GM21528 (cell line): ENCODE data around the gene PPT2.
A peak's percentile ranks its signal among the peaks of the same experiment; 100 is the strongest.
"Not testable (repeated sequence)": the region's sequence is repeated elsewhere in the genome, so short reads cannot be mapped to it uniquely, and the experiment has no call there.

Source experiments
- ATAC-seq: cut with Tn5 transposase; IDR thresholded peaks from one replicate; pipeline ENCODE4 v1.9.1; 2021; ENCODE audit warnings: mild to moderate bottlenecking, moderate library complexity; ENCODE audit not compliant: unreplicated experiment, low FRiP score

PPT2 gene

DNA sequence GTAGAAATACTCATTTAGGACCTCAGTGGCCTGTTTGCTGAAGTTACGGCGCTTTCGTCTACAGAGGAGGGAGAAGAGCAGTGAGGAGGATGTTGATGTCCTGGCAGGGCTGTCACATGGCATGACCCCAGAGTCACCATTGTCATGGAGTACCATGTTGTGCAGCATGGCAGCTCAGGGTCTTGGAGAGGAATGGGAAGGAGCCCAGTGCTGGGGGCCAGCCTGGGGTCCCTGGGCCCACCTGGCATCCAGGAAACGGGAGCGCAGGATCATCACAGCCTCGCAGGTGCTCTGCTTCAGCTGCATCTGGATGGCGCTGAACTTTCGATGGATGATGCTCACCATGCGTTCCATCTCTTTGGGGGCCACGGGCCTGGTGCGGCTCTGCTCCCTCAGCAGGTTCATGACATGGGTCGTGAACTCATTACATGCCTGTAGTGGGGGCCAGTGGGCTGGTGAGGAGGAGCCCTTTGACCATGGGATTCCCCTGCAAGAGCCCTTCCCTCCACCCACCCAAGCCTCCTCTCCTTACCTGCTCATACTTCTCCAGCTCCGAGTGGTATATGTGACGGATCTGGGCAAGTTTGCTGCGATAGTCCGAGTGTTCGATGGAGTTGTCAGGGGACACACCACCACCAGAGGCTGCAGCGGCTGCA lies 33.9 kb downstream of the PPT2 start:
- not testable (repeated sequence) for ATAC-seq

GRCh38 chr6:32188381-32189068 lies 34.6 kb downstream of the PPT2 start:
- no peak for ATAC-seq

DNA sequence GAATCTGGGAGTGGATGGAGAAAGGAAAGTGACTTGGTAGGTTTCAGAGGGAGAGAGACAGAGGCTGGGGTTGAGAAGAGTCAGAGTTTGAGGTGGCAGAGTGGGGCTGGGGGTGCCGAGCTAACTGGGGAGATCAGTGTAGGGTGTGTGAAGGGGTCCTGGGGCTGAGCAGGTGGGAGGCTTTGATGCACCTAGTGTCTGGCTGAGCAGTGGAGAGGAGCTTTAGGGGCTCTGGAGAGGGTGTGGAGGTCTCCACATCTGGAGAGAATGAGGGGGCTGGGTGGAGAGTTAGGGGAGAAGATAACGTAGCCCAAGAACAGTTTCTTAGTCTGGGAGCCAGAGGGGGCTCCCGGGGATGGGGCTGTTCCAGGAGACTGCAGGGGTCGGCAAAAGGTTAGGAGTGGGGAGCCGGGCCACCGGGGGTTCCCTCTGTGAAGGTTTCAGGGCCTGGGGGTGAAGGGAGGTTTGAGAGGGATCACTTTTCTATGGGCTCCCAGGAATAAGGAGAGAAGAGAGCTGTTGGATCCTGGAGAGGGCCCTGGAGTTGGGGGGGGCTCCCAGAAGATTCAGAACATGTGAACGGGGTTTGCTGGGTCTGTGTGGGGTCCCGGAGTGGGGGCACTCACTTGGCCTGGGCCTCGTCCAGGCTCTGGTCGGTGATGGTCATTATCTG lies 35.3 kb downstream of the PPT2 start:
- no peak for ATAC-seq

DNA sequence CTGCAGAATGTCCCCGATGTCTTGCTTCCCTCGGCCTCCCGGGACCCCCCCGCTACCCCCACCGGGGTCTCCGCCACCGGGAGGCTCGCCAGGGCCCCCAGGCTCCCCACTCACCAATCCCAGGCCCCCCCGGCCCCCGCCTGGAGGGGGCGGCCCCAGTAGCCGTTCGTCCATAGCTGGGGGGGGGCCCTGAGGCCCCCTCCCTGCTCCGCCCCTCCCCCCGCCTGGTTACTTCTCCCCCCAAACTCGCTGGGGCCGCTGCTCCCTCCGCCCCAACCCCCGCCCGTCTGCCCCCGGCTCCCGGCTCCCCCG lies 35.8 kb downstream of the PPT2 start:
- ATAC-seq = no peak

DNA sequence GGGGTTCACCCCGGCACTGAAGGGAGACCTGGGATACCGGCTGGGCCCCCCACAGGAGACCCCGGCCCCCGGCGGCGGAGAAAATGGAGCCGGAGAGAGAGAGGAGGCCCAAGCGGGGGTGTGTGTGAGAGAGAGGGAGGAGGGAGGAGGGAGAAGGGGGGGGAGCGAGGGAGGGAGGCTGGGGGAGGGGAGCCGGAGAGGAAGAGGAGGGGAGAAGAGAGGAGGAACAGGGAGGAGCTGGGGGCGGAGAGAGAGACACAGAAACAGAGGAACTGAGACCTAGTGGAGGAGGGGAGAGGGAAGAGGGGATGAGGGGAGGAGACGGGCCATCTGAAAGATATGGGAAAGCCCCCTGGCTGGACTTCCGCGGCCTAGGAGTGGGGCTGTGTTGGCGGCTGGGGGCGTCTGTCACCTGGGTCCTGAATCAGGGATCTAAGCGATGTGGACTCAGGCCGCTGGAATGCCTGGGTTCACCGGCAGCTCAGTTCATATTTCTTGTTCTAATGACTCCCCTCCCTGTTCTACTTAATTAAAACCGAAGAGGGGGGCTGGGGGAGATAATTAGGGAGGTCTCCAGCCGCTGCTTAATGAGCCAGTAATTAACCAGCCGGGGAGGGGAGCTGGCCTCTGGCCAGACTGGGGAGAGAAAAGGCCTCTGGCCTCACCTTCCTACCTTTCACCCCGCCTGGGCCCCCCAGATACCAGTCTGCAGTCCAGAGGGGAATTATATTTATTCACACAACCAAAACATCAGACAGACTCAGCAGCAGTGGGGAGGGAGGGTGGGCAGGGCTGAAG lies 36.3 kb downstream of the PPT2 start, which contains the start of gene PBX2:
Gene PBX2 (minus strand): TSS at position 149 of the 798 bp plus-strand sequence. CDS start 287 bp downstream, outside the sequence.
- peak; percentile 43 for ATAC-seq

- no peak for ATAC-seq
Measured at GRCh38 chr6:32190911-32191677, 37.2 kb downstream of the PPT2 start.

GRCh38 chr6:32191696-32192607 lies 38.0 kb downstream of the PPT2 start:
- ATAC-seq = no peak

DNA sequence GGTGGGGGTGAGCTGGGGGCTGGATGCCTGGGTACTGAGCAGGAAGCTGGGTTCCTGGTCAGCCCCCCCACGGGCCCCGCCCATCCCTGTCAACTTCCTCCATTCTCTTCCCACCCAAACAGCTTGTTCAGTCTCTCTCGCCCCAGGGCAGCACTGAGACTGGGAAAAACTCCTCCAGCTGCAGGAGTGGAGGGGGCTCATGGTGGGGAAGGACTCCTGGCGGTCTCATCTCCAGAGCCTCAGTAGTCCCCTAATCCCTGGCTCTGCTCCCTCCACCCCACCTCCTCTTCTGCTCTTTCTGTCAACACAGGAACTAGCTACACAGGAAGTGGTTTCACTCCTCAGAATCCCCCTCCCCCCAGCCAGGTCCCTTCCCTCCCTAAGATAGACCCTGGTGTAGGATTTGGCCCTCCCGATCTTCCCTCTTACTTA lies 38.7 kb downstream of the PPT2 start, which contains the start of gene GPSM3:
Gene GPSM3 (minus strand): TSS at position 36 of the 432 bp plus-strand sequence. CDS start 130 bp downstream, outside the sequence.
- ATAC-seq = no peak

- ATAC-seq = not testable (repeated sequence)
Measured at GRCh38 chr6:32193096-32193495, 39.2 kb downstream of the PPT2 start.

DNA sequence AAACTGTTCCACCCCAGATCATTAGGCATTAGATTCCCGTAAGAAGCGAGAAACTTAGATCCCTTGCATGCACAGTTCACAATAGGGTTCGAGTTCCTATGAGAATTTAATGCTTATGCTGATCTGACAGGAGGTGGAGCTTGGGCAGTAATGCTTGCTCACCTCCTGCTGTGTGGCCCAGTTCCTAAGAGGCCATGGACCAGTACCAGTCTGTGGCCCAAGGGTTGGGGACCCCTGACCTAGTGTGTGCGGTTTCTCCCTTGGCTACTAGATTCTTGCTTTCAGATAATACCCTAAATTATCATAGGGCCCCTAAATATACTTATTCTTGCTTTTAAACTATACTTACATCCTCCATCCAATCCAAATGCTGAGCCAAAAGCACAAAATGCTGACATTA lies 40.4 kb downstream of the PPT2 start:
- no peak for ATAC-seq

DNA sequence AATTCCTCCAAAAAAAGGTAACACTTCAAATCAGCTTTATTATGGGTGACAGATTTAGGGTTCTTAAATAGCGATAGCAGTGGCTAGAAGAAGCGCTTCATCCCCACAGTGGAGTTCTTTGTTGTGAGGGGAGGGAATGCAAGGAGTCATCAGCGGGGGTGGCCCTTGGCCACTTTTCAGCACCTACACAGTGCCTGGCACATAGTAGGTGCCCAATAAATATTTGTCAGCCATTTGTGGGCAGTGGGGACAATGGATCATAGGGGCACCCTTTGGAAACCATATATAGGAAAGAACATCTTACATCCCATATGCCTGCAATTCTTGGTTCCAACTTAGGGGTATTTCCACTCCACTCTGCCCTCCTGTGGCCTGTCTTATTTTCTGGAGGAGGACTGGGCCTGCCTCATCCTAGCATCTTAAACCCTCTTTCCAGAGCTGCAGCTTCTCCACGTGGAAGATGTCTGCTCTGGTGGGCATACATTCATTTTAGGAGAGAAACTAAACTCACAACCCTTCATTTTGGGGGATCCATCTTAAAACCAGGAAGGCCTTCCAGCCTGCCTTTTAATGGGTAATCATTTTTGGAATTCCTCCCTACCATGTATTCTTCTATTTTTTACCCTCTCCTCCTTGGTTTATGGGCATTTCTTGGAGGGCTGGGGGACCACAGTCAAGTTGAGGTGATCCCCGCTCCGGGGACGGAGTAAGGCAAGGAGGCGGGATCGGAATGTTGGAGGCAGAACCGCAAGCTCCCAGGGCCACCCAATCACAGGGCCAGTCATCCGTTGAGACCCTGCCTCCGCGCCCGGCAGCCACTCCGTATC lies 41.1 kb downstream of the PPT2 start:
- no peak for ATAC-seq

DNA sequence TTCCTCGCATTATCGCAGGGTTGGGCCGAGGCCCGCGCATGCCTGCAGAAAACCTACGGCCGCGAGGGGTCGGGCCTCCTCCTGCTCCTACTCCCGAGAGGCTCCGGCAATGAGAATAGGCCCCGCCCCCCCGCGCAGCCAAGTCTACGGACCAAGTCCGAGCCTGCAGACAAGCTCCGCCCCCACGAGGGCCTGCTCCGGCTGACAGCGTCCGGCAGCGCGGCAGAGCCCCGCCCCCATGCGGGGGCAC lies 41.6 kb downstream of the PPT2 start:
- ATAC-seq = peak; percentile 72

DNA sequence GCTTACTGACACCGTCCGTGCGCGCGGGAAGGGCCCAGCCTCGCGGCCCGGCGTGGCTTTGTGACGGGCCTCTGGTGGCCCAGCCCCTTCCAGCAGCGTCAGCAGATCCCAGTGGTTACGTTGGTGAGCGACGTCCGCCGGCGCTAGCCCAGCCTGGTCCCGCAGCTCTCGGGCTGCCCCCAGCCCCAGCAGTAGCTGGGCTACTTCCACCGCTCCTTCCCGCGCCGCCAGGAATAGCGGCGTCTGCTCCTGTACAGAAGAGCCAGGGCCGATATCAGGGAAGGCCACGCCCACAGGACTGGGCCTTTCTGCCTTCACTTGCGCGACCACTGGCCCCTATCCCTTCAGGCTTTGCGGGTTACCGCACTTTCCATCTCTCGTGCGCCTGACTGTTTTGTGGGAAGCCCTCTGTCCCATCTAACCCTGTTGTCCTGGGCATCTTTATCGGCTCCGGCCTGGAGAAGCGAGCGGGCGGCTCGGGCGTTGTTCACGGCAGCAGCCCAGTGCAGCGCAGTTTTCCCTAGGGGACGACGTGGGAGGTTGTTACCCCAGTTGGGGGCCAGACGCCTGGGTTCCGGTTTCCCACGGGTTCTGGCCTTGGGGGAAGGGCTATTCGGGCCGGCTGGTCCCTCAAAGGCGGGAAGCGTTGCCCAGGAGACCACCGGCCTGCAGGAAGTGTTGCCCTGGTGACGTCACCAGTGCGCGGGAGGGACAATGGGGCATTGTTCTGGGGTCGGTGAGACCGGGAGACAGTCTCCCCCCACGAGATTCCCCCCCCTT lies 42.2 kb downstream of the PPT2 start:
- peak; percentile 77 for ATAC-seq

DNA sequence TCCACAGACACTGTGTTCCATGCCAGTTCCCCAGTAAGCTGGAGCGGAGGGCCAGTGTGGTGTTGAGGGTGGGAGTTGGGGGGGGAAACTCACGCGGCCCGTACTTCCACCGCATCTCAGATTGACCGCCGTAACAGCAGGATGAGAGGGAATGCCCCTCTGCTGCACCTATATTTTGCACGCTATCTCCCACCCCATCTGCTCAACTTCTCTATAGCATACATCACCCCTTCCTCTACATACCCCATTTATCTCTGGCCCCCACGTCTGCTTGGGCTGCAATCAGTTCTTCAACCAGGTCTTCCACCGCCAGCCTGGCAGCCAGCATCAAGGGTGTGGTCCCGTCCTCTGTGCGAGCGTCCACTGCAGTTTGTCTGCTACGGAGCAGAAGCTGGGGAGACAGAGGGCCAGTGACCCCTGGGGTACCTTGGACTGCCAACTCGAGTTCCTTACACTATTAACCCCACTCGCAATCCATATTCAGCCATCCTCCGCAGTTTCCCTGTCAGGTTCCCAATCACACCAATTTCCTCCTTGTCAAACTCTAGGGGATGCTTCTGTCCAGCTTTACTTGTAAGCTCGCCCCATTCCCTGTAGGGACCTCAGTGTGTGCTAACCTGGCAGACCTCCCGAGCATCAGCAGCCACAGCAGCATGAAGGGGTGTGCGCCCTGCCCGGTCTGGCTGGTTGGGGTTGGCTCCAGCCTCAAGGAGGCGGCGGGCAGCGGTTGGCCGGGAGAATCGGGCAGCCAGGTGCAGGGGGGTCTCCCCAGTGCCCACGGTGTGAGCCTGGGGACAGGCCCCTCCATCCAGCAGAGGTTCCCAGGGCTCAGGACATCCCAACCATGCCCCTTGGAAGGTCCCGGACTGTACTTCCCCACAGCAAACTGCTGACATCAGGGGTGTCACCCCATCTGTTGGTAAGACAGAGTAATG lies 43.0 kb downstream of the PPT2 start:
- ATAC-seq = no peak

GRCh38 chr6:32198345-32198696 lies 44.4 kb downstream of the PPT2 start:
- no peak for ATAC-seq

DNA sequence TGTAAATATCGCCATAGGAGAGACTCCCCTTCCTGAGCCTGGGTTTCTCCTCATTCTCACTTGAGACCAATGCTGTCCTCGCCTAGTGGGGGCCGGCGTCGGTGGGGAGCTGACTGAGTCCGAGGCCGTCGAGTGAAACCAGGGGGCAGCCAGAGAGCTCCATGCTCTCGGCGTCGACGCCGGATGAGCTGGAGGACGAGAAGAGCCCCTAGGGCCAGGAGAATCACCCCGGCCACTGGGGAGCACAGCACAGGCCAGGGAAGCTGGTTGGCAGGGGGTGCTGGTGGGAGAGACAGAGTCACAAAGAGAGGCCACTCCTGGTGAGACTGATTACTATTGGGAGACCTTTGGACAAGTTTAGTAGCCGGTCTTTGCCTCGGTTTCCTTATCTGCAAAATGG lies 44.9 kb downstream of the PPT2 start:
- no peak for ATAC-seq
